ENCODE measurements around the gene TDRD7.

The TDRD7 gene

GRCh38 chr9:97386733-97387503 is 25.0 kb upstream of the TDRD7 start:
- DNase-seq (ENCODE audit: extremely low read depth in 1 of 2, low read depth in 1 of 2) = peak in 1 of 2 donors; percentile 61

- no peak for DNase-seq (ENCODE audit: extremely low read depth in 1 of 2, low read depth in 1 of 2)
Observed at GRCh38 chr9:97387504-97387886, 24.4 kb upstream of the TDRD7 start.

- no peak for DNase-seq (ENCODE audit: extremely low read depth in 1 of 2, low read depth in 1 of 2)
Observed at GRCh38 chr9:97387936-97388684, 23.8 kb upstream of the TDRD7 start.

GRCh38 chr9:97388721-97389238 is 23.1 kb upstream of the TDRD7 start:
- peak in 1 of 2 donors; percentile 39 for DNase-seq (ENCODE audit: extremely low read depth in 1 of 2, low read depth in 1 of 2)

GRCh38 chr9:97389249-97389648 is 22.6 kb upstream of the TDRD7 start:
- DNase-seq (ENCODE audit: extremely low read depth in 1 of 2, low read depth in 1 of 2) = no peak

GRCh38 chr9:97390791-97391406 is 21.0 kb upstream of the TDRD7 start:
- DNase-seq (ENCODE audit: extremely low read depth in 1 of 2, low read depth in 1 of 2) = no peak

GRCh38 chr9:97394881-97395280 is 17.0 kb upstream of the TDRD7 start:
- no peak for DNase-seq (ENCODE audit: extremely low read depth in 1 of 2, low read depth in 1 of 2)

- DNase-seq (ENCODE audit: extremely low read depth in 1 of 2, low read depth in 1 of 2) = no peak
Observed at GRCh38 chr9:97395745-97396144, 16.2 kb upstream of the TDRD7 start.

GRCh38 chr9:97396256-97396655 is 15.6 kb upstream of the TDRD7 start:
- no peak for DNase-seq (ENCODE audit: extremely low read depth in 1 of 2, low read depth in 1 of 2)

GRCh38 chr9:97397220-97397619 is 14.7 kb upstream of the TDRD7 start:
- peak in 1 of 2 donors; percentile 59 for DNase-seq (ENCODE audit: extremely low read depth in 1 of 2, low read depth in 1 of 2)

- DNase-seq (ENCODE audit: extremely low read depth in 1 of 2, low read depth in 1 of 2) = peak in 1 of 2 donors; percentile 39
Observed at GRCh38 chr9:97398999-97399758, 12.7 kb upstream of the TDRD7 start.

- DNase-seq (ENCODE audit: extremely low read depth in 1 of 2, low read depth in 1 of 2) = no peak
Observed at GRCh38 chr9:97403746-97404316, 8.1 kb upstream of the TDRD7 start.

GRCh38 chr9:97405551-97405950 is 6.3 kb upstream of the TDRD7 start:
- DNase-seq (ENCODE audit: extremely low read depth in 1 of 2, low read depth in 1 of 2) = no peak

- DNase-seq (ENCODE audit: extremely low read depth in 1 of 2, low read depth in 1 of 2) = no peak
Observed at GRCh38 chr9:97406620-97407177, 5.2 kb upstream of the TDRD7 start.

- no peak for DNase-seq (ENCODE audit: extremely low read depth in 1 of 2, low read depth in 1 of 2)
Observed at GRCh38 chr9:97408562-97408961, 3.3 kb upstream of the TDRD7 start.

GRCh38 chr9:97411440-97411788 is 482 bp upstream of the TDRD7 start:
- DNase-seq (ENCODE audit: extremely low read depth in 1 of 2, low read depth in 1 of 2) = no peak

GRCh38 chr9:97412626-97413385 is 910 bp downstream of the TDRD7 start:
- no peak for DNase-seq (ENCODE audit: extremely low read depth in 1 of 2, low read depth in 1 of 2)

- no peak for DNase-seq (ENCODE audit: extremely low read depth in 1 of 2, low read depth in 1 of 2)
Observed at GRCh38 chr9:97413462-97413861, 1.6 kb downstream of the TDRD7 start.

- DNase-seq (ENCODE audit: extremely low read depth in 1 of 2, low read depth in 1 of 2) = no peak
Observed at GRCh38 chr9:97415146-97415545, 3.2 kb downstream of the TDRD7 start.

- DNase-seq (ENCODE audit: extremely low read depth in 1 of 2, low read depth in 1 of 2) = no peak
Observed at GRCh38 chr9:97418880-97419279, 7.0 kb downstream of the TDRD7 start.
